HFFc6 (cell line): ENCODE measurements around the gene SPDYC. TPM values are rescaled to one million over a fixed set of nuclear protein-coding genes. Genes with fewer than 3 reads are reported as not detected.

Experiments used
- DNase-seq: peaks from one replicate; pipeline ENCODE4 v3.0.0-alpha.2; 2018
- H3K27ac Mint-ChIP-seq: 2 replicates; pipeline ENCODE4 v1.8.0; 2020; ENCODE audit warnings: mild to moderate bottlenecking, mixed read lengths
- H3K27me3 Mint-ChIP-seq: 2 replicates; pipeline ENCODE4 v1.8.0; 2021; ENCODE audit warnings: mild to moderate bottlenecking, moderate library complexity, mixed read lengths; ENCODE audit not compliant: insufficient read depth
- H3K36me3 Mint-ChIP-seq: 2 replicates; pipeline ENCODE4 v1.8.0; 2021; ENCODE audit warnings: low read depth, mixed read lengths
- H3K4me1 Mint-ChIP-seq: 2 replicates; pipeline ENCODE4 v1.8.0; 2020; ENCODE audit warnings: low read depth, mixed read lengths
- H3K4me3 Mint-ChIP-seq: 2 replicates; pipeline ENCODE4 v1.8.0; 2020; ENCODE audit warnings: mild to moderate bottlenecking, moderate library complexity, mixed read lengths
- H3K9me3 Mint-ChIP-seq: 2 replicates; pipeline ENCODE4 v1.8.0; 2020; ENCODE audit warnings: mild to moderate bottlenecking, mixed read lengths
- CTCF ChIP-seq: fragments of 200-600 bp; sonication (generic); IDR thresholded peaks from 2 replicates; pipeline ENCODE4 v1.5.0; 2021; ENCODE audit warnings: antibody characterized with exemption, mild to moderate bottlenecking
- total RNA-seq, 6 experiments: library from RNA; stranded (reverse); fragmentation: NEBNext Ultra II Directional; extraction: Animal tissue kit (Norgen Biotek cat#: 25700); gene quantifications; 2 replicates in 1 of 6; 3 replicates in 5 of 6; pipeline ENCODE4 v1.2.3, GENCODE V29; 2021

SPDYC gene
- total RNA-seq, 6 experiments from 2014 or later, result not detected

- peaks cover 14% of the 10 kb centered on the region for H3K27me3 Mint-ChIP-seq
- H3K27ac Mint-ChIP-seq, result no peak overlapping the region
- no peak for DNase-seq
- H3K9me3 Mint-ChIP-seq, result no peaks in the 10 kb centered on the region
- H3K4me3 Mint-ChIP-seq, result no peak overlapping the region
- no peak for TF ChIP-seq CTCF
- peaks cover 12% of the 10 kb centered on the region for H3K36me3 Mint-ChIP-seq
- peaks cover 7% of the 10 kb centered on the region for H3K4me1 Mint-ChIP-seq
Observed at GRCh38 chr11:65213322-65214211, 43.5 kb downstream of the SPDYC start.

- Mint-ChIP-seq H3K27me3 (peaks cover 11% of the 10 kb centered on the region), H3K36me3 (peaks cover 7% of the 10 kb centered on the region), H3K4me1 (peaks cover 13% of the 10 kb centered on the region), H3K9me3 (no peaks in the 10 kb centered on the region), H3K4me3 (no peak overlapping the region), H3K27ac (no peak overlapping the region)
- no peak for DNase-seq
- TF ChIP-seq CTCF, result no peak
Observed at GRCh38 chr11:65214212-65214845, 44.3 kb downstream of the SPDYC start.

GRCh38 chr11:65215441-65216076 is 45.5 kb downstream of the SPDYC start:
- Mint-ChIP-seq H3K4me3 (peak overlapping the region; percentile 8; the same call in 1 of the 2 replicates), H3K27ac (no peak overlapping the region), H3K36me3 (peaks cover 5% of the 10 kb centered on the region), H3K9me3 (no peaks in the 10 kb centered on the region), H3K27me3 (peaks cover 11% of the 10 kb centered on the region), H3K4me1 (peaks cover 25% of the 10 kb centered on the region)
- no peak for TF ChIP-seq CTCF
- no peak for DNase-seq

GRCh38 chr11:65216830-65217229 is 46.8 kb downstream of the SPDYC start:
- 0 out of 2 replicates have a peak, but pooled peaks have one; percentile 9 for TF ChIP-seq CTCF
- Mint-ChIP-seq H3K4me3 (no peak overlapping the region), H3K9me3 (no peaks in the 10 kb centered on the region), H3K27ac (no peak overlapping the region), H3K36me3 (peaks cover 5% of the 10 kb centered on the region), H3K4me1 (peaks cover 27% of the 10 kb centered on the region), H3K27me3 (peaks cover 11% of the 10 kb centered on the region)
- DNase-seq, result no peak

- Mint-ChIP-seq H3K36me3 (peaks cover 5% of the 10 kb centered on the region), H3K9me3 (no peaks in the 10 kb centered on the region), H3K27ac (no peak overlapping the region), H3K27me3 (peaks cover 10% of the 10 kb centered on the region), H3K4me1 (peaks cover 27% of the 10 kb centered on the region), H3K4me3 (no peak overlapping the region)
- no peak for DNase-seq
- TF ChIP-seq CTCF, result no peak
Observed at GRCh38 chr11:65217441-65218423, 47.7 kb downstream of the SPDYC start.
